Epithelial cell of proximal tubule (primary cell): Measurements from ENCODE around the gene TSEN2. TPM values are rescaled to one million over a fixed set of nuclear protein-coding genes. Genes with fewer than 3 reads are reported as not detected.

ENCODE experiments used
- DNase-seq: peaks from one replicate; pipeline ENCODE4 v3.0.0-alpha.2; 2011; ENCODE audit warnings: low read depth
- H3K4me3 ChIP-seq: 2 replicates; pipeline ENCODE4 v1.5.1; 2011; ENCODE audit warnings: low read depth, mild to moderate bottlenecking, low read length
- CTCF ChIP-seq: conservative IDR thresholded peaks from 2 replicates; pipeline ENCODE4 v1.5.1; 2012; ENCODE audit warnings: low read depth, mild to moderate bottlenecking, low read length
- total RNA-seq: library from RNA; depleted of rRNA; stranded (reverse); fragments of >200 nt; gene quantifications from 2 replicates; pipeline ENCODE4 v1.2.3, GENCODE V29; 2015

The TSEN2 gene
- total RNA-seq, 1 donor from 2014 or later: 6.3 TPM

- TF ChIP-seq CTCF: no peak
- DNase-seq: no peak
- no peak overlapping the region for H3K4me3 ChIP-seq
Observed at GRCh38 chr3:12579905-12580304, 95.6 kb downstream of the TSEN2 start.

- no peak for TF ChIP-seq CTCF
- no peak overlapping the region for H3K4me3 ChIP-seq
- DNase-seq: no peak
Observed at GRCh38 chr3:12582730-12583129, 98.5 kb downstream of the TSEN2 start.

Other genes starting within 250 kb of the TSEN2 start
- 14.7 and 31.4 TPM in 2 replicates for gene PPARG, start 195.4 kb upstream of the TSEN2 start, total RNA-seq
- gene MKRN2OS, start 61.0 kb downstream of the TSEN2 start, total RNA-seq: 0.23 and 0.65 TPM in 2 replicates
- gene MKRN2, start 72.6 kb downstream of the TSEN2 start, total RNA-seq: 34.2 and 37.4 TPM in 2 replicates
- 63.4 and 80.8 TPM in 2 replicates for gene RAF1, start 179.6 kb downstream of the TSEN2 start, total RNA-seq